Nucleus accumbens (tissue), 56 donors: ENCODE results near the gene TMEM154.

Source experiments
- DNase-seq, 56 donors: peaks; one replicate each; lab custom pipeline; 2025; lab: John Stamatoyannopoulos, UW

The TMEM154 gene

DNA sequence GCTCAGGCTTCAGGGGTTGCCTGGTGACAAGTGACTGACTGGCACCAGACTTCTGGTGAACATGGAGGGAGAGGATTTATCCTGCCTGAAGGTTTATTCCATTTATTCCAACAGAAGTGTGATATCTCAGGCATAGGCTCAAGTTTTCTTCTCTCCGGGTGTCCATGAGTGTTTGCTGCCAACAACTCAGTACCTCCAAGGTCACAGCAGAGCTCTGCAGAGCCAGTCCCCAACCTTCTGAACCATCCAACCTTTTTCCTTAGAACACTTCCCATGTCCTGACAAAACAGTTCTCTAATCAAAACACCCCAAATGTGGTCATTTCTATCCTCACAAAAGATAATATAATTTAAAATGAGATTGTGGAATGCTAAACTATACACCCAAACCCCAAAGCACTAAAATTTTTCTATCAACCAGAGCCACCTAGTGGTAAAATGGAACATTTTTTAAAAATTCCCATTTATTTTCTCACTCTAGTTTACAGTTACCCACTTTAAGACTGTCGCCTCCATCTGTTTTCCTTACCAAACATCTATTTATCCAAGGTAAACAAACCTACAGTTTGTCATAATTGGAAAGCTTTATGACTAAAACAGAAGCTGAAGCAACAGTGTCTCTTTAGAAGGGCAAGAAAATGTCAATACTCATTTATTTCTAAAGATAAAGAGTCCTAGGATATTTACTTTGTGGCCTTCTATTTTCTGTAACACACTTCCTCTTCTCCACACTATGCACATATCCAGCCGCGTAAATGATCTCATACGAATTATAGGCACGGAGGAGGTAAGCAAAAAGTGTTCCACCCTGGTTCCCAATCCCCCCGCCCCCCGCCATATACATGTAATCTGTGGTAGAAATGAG is 39.5 kb downstream of the TMEM154 start:
- DNase-seq: no peak

DNA sequence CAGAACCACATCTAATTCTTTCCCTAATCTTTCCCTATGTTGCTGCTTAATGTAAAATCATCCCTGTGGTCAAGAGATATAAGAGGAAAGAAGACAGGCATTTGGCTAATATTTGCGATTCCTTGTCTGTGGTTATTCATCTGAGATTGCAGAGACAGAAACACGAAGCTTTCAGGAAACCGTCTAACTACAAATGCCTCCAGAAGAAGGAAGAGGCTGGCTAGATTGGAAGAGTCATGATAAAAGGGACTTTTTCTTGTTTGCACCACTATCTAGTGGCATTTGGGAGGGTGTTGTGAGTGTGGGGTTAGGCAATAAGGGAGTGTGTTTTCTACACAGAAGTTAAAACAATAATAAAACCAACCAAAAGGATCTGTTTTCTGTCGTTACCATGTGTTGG is 43.9 kb downstream of the TMEM154 start:
- no peak for DNase-seq

DNA sequence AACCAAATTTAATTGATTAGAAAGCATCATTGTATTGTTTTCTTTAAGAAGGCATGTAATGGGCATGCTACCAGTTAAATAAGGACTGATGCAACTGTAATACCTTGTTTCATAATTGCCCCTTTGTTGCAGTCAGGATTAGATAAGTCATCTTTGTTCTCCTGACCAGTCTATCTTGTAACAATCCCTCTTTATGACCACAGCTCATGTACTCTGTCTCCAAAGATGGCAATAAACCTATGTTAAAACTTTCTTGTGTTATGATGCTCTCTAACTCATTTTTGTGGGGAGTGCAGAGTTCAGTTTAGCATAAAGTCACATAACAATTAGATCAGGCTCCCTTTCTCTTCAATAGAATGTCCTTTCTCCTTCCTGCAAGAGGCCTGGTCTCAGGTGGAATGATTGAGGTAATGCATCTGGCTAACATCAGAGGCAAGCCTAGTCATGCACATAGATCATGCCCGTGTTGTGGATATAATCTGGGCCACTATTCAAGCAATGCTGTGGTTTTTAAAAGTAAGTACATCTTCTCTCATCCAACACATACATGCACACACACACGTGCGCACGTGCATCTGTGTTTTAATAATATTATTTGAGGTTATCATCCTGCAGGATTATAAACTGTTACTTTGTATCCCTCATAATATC is 45.6 kb downstream of the TMEM154 start:
- DNase-seq: no peak

DNA sequence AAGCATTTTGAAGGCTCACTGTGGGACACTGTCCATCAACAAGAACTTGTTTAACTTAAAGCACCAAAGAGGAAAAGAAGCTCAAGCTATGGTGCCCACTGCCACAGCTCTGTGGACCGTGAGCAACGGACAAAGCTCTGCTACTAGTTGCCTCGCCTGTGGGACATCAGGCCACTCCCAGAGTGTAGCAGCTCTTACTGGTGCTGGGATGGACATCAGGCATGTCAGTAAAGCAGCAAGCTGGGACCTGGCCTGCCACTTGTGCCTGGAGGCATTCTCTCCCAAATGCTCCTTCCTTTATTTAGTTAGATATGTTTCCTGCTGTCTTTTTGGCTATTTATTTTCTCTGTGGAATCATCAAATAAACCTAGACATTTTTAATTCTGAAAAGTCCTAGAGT is 46.7 kb downstream of the TMEM154 start:
- DNase-seq: no peak

DNA sequence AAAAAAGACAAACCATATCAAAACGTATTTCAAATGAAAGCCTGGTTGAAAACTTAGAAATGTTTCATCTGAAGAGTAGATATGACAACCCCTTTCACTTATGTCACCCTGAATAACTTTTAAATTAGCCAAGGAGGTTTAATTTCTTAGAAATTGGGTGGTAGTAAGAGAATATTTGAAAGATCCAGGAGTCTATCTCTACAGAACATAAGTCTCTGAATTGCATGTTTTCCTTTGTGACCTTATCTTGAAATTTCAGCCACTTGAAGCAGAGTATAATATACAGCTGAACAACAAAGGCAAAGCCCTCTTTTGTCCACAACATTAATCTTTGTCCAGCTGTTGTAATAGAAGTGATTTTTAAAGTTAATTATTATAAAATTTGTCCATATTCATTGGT is 49.5 kb downstream of the TMEM154 start:
- no peak for DNase-seq

DNA sequence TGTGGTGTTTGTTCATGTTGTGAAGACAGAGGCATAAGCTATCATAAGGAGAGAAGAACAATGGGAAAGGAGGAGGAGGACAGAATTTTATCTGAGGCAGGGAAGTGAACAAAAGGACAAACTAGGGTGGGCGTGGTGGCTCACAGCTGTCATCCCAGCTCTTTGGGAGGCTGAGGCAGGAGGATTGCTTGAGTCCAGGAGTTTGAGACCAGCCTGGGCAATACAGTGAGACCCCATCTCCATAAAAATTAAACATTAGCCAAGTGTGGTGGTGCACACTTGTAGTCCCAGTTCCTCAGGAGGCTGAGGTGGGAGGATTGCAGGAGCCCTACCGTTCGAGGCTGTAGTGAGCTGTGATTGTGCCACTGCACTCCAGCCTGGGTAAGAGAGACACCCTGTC is 49.9 kb downstream of the TMEM154 start:
- DNase-seq: no peak

DNA sequence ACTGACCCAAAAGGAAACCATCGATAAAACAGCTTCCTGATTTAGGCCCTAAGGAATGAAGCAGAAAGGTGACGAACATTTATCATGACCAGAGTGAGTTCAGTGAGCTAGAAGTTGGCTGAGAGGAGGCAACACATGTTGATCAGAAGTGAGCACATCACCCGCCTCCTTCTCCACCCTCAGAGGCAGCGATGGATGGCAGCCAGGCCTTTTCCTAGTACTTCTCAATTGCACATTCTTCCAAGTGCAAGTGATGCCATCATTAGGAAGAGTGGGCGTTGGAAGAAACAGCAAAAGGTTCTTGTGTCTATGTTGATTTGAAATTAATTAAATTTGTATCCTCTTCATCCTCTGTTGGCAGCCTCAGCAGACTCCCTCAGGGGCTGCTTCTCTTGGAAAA is 51.7 kb downstream of the TMEM154 start:
- DNase-seq: peak in 14 of 56 donors; percentile 3 to 40 (median 17)

DNA sequence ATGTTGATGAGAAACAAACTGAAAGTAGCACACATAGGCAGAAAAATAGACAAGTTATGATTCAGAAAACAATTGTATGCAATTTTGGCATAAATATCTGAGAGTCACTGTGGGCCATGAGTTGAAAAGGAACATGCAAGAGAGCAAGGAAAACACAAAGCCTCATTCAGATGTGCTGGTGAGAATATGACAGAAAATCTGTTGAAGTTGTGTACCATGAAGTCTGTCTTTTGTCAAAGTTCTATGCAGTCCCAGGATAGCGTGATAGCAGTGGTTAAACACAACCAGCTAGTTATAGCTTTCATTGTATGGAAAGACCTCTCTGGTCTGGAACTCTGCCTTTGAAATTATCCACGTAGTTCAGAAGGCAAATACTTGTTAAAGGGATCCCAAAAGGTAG is 53.0 kb downstream of the TMEM154 start:
- no peak for DNase-seq

DNA sequence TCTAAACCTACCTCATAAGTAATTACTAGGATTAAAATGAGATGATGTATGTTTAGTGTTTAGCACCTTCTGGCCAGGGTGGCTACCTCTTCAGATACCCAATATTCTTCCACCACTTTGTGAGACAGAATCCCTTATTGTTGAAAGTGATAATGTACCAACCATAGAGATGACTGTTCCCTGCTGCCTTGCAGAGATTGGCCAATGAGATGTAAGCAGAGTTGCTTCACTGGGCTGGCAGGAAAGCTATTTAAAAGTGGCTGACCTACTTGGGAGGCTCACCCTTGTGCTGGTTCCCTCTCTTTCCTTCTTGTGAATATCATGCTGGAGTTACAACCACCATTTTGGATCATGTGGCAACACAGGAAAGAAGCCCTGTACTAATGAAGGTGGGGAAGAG is 58.9 kb downstream of the TMEM154 start:
- DNase-seq: no peak

DNA sequence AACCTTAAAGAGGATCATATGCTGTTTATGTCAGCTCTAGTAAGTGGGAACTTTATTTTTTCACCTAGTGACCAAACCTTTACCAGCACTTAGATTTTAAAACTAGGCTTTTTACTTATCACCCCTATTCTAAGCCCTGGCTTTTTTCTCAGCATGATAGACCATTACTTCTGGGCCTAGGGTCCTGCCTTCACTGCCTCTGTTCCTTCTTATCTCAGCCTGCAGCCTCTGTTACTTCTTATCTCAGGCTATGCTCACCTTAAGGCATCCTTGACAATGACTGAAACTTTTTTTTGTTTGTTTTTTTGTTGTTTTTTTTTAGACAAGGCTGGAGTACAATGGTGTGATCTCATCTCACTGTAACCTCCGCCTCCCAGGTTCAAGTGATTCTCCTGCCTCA is 59.6 kb downstream of the TMEM154 start:
- DNase-seq: no peak

DNA sequence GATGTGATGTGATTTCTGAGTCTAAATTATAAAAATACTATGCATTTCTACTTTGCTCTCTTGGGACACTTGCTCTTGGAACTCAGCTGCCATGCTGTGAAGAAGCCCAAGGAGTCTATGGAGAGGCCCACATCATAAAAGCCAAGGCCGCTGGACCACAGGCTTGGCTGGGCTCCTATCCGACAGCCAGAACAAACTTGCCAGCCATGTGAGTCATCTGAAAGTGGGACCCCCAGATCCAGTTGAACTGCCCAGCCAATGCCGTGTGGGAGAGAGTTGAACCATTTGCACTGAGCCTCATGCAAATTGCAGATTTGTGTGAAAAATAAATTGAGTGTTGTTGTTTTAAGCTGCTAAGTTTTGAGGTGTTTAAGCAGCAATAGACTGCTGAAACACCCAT is 60.2 kb downstream of the TMEM154 start:
- DNase-seq: no peak

DNA sequence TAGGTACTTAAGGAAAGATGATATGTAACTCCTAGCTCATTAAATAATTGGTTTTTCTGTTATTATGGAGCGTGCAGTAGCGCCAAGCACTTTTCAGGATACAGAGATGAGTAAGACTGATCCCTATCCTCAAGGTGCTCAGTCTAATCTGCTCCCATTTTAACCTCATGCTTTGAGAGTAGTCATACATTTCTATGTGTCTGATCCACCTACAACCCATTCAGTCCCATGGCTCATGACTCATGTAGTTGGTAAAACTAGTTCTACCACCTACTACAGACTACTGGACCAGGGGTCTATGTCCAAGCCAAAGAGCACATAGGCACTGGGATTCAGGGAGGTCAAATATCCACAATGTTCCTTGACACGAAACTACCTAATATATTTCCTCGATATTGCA is 60.8 kb downstream of the TMEM154 start:
- no peak for DNase-seq

DNA sequence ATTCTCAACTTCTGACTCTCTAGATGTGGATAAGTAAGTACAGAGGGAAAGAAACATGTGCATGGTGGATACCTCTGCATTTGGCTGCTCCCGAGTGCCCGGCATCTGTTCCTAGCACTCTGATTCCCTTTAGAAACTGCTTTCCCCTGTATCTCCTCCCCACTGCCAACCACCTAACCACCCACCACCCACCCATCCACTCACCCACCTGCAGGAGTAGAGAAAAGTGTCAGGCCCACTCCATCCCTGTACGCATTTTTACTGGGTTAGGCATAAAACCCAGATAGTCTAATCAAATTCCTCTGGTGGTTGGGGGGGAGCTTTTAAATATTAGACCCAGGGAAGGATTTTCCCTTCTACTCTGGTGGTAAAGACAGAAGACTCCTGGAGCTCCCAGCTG is 63.0 kb downstream of the TMEM154 start:
- DNase-seq: no peak

DNA sequence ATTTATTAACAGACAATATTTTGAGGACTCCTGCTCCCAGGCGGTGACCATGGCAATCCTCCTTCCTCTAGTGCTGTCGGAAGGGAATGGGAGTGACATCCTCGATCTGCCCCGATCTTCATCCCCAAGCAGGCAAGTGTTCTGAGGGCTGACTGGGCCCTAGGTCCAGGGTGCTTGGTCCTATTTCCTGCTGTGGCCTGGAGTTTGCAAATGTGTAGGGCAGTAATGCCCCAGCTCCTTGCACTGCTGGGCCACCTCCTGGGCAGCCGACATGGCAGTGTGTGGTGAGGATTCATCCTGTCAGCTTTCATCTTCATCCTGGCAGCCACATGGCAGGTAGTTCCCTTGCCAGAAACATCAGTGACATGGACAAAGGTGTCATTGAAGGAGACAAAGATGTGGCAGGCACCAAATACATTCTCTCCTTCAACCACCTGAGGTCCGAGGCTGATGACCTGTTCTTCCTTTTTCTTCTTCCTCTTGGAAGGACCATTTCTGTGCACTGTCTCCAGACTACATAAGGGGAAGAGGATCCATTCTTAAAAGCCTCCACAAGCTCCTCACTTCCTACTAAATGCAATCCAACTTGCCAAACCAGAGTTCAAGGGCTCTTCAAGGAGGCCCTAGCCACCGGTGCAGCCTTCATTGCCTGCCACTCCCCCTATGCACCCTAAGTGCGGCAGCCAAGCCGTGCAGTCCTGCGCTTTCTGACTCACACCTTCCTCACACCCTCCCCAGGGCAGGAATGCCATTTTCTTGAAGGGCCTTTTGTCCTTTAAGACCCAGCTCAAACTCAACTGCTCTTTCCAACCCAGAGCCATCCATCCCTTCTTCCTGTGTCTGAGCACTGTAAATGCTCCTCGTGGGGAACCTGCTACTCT is 65.7 kb downstream of the TMEM154 start:
- DNase-seq: no peak

DNA sequence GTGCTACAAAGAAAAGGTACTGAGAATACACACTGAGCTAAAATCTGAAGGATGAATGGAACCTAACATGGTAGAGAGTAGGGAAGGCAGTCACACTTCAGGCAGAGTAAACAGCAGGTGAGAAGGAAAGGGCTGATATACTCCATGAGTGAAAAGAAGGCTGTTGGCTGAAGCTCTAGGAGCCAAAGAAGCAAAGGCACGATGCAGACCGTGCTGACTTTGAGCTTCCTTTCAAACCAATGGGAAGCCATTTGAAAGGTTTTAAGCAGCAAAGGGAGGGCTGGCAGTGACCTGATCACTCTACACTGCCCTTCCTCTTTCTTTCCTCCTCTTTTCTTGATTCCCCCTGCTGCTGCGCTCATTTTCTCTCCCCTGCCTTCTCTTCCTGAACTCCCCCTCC is 66.4 kb downstream of the TMEM154 start:
- DNase-seq: no peak

DNA sequence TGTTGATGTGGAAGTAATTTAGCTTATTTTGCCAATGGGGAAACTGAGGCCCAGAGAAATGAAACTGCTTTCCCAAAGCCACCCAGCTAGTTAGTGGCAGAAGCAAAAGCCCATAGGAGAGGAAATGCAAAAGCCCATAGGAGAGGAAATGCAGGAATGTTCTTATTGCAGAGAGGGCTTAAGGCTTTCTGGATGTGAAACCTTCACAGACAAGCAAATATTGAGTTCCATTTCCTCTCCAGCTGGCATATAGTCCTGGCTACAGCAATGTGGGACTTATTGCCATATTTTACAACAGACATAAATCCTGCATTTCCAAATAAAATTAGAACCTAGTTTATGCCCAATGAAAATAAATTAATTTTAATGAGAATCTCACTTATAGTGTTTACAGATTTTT is 69.7 kb downstream of the TMEM154 start:
- DNase-seq: no peak

DNA sequence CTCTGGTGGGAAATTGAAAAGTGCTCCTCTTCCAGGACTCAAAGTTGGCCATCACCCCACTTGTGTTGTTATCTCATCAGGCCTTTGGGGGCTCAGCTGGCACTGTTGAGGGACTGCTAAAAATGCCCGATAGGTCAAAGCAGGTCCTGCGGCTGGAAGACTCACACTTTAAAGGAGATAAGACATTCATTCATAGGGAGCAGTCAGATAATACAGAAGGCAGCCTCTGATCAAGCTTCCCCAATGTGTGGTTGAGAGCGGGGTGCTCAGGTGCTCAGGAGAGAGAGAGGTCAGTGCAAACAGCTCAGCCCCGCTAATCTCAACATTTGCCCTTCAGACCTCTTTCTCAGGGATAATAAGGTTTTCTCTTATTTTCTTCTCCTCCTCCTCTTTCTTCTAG is 70.3 kb downstream of the TMEM154 start:
- no peak for DNase-seq

DNA sequence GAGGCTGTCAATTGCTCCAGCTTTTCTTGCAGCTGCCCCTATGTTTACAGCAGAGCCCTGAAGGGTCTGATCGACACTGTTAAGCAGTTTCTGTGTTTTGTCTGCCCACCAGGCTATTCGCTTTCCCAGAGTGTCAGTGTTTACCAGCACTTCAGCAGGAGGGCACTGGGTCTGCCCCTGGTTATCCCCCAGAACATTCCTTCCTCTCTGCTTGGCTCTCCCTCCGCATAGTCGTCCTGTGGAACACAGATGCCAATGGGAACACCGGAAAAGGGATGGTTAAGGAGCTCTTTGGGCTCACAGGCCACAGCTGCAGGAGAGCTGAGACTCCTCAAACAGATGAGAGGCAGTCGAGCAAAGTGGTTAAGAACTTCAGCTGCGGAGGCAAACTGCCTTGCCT is 72.6 kb downstream of the TMEM154 start:
- no peak for DNase-seq

DNA sequence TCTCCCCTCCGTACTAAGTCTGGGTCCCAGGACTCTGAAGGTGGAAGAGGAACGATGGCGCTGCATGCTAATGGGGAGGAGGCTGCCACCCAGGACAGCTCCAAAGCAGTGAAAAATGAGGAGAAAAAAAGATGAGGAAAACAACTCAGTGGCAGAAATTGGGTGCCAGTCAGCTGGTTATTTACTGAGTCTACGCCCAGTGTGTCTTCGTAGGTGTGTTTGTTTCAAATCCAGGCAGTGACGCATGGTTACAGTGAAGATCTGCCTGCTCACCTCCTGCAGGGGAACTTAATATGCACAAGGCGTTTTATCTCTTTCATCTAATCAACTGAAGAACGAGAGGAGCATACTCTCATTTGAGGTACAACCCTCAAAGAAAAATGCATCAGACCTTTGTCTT is 73.0 kb downstream of the TMEM154 start:
- peak in 11 of 56 donors; percentile 2 to 36 (median 15) for DNase-seq

DNA sequence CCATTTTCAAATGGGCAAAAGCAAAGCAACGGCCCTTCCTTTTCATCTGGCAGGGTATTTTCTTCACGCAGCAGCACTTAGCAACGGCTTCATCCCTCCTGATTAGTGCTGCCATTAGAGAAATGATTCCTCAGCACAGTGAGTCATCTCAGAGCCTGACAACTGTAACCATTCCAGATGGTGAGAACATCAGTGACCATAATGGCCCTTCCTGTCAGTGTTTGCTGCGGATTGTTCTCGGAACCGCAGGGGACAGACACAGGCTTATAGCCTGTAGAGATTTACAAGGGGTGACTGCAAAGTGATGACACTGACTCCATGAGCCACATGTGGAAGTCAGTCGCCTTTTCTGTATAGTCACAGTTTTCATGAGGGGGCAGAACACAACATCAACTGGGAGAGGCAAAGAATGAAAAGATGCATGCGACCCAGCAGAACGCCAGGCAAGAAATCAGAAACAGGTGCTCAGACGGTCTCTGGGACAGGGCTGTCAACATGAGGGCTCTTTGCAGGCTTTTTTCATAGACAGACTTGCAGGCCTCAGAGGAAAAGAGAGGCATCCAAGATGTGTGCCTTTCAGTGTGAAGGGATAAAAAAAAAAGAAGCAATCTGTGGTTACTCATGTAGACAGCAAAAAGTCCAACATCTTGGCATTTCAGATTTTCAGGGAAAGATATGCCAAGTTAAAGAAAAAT is 74.0 kb downstream of the TMEM154 start:
- peak in 4 of 56 donors; percentile 3 to 63 (median 30) for DNase-seq

DNA sequence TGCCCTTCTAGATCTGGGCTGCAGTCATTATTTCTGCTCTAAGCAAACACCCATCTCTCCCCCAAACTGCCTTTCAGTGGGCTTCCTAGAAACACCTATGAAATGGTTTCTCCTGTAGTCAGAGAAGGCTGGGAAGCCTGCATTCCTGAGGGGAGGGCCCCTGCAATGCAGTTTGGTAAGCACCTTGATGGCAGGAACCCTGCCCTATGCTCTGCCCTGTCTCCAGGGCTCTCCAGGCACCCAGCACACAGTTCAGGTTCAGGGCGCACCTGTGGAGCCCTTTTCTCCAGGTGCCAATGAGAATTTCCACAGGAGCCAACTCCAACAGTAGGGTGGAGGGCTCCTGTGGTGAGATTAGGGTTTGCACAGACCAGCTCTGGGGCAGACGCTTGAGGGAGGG is 74.8 kb downstream of the TMEM154 start:
- DNase-seq: no peak
